SU-DHL-6 (cell line): ENCODE measurements around the gene ZMYM5.

Source experiments
- CTCF ChIP-seq: fragments of 200-600 bp; sonication (generic); IDR thresholded peaks from one replicate; pipeline ENCODE4 v1.5.1; 2017; ENCODE audit warnings: antibody characterized with exemption, mild to moderate bottlenecking, low read length, moderate library complexity; ENCODE audit not compliant: insufficient read depth, poor library complexity, severe bottlenecking
- EZH2phosphoT487 ChIP-seq: fragments of 200-600 bp; sonication (generic), shearing (Covaris generic); conservative IDR thresholded peaks from 2 replicates; pipeline ENCODE4 v1.6.1; 2018; ENCODE audit warnings: mild to moderate bottlenecking, antibody characterized with exemption, low read length, moderate library complexity, mixed read lengths

GRCh38 chr13:19781526-19781925 is 81.9 kb downstream of the ZMYM5 start:
- TF ChIP-seq CTCF (no peak), EZH2phosphoT487 (no peak)
